B cell (primary cell): ENCODE results near the gene PTPRT. TPM values are rescaled to one million over a fixed set of nuclear protein-coding genes. Genes with fewer than 3 reads are reported as not detected.

Source experiments
- ATAC-seq: fragments of 200-7000 bp; cut with Tn5 transposase; one replicate; pipeline ENCODE4 v1.10.0; 2021; ENCODE audit warnings: low read depth, mild to moderate bottlenecking, moderate number of reproducible peaks, moderate library complexity
- CTCF ChIA-PET: fragments of 350-600 bp; sonication (Branson Sonifier 250); formaldehyde crosslinking; loops from one replicate; lab custom pipeline; 2021; ENCODE audit warnings: antibody characterized with exemption, inconsistent platforms; lab: Charles Lee
- POLR2A ChIA-PET: fragments of 350-600 bp; sonication (Branson Sonifier 250); formaldehyde crosslinking; loops from one replicate; lab custom pipeline; 2021; ENCODE audit warnings: antibody characterized with exemption; lab: Charles Lee
- DNase-seq: peaks from one replicate; pipeline ENCODE4 v3.0.0; 2013
- H2AFZ ChIP-seq: 2 replicates; pipeline ENCODE4 v1.6.1; 2012; ENCODE audit warnings: mild to moderate bottlenecking, low read depth, low read length; ENCODE audit not compliant: insufficient read depth, poor library complexity, severe bottlenecking
- H3K27ac ChIP-seq, 2 donors: 1 replicate in 1 of 2; 2 replicates in 1 of 2; pipeline ENCODE4 v1.5.1; 2012 to 2013; ENCODE audit warnings: low read length in 2 of 2, mild to moderate bottlenecking in 2 of 2, moderate library complexity in 1 of 2
- H3K27me3 ChIP-seq, 4 experiments: fragments of 200-600 bp in 1 of 4; sonication (generic) in 1 of 4; replicated peaks in 1 of 4; 1 replicate in 2 of 4; 2 replicates in 2 of 4; pipeline versions ENCODE4 v1.6.1 to v1.7.0; 2013 to 2016; ENCODE audit warnings: low read length in 3 of 4, mild to moderate bottlenecking in 2 of 4, mixed read lengths in 1 of 4, moderate library complexity in 1 of 4; ENCODE audit not compliant: insufficient read depth in 4 of 4, control insufficient read depth in 3 of 4; ENCODE audit errors: control extremely low read depth in 1 of 4
- H3K36me3 ChIP-seq, 2 experiments: replicated peaks in 1 of 2; 1 replicate in 1 of 2; 2 replicates in 1 of 2; pipeline versions ENCODE4 v1.6.1 to v1.7.1; 2013; ENCODE audit warnings: low read length in 1 of 2; ENCODE audit not compliant: insufficient read depth in 2 of 2, control insufficient read depth in 1 of 2; ENCODE audit errors: control extremely low read depth in 1 of 2, extremely low read depth in 1 of 2
- H3K4me1 ChIP-seq, 2 donors: fragments of 200-600 bp in 1 of 2; sonication (generic) in 1 of 2; 1 replicate in 1 of 2; 2 replicates in 1 of 2; pipeline versions ENCODE4 v1.5.1 to v1.6.1; 2013 to 2017; ENCODE audit warnings: low read length in 2 of 2; ENCODE audit not compliant: control insufficient read depth in 2 of 2, insufficient read depth in 2 of 2
- H3K4me2 ChIP-seq: replicated peaks from 2 replicates; pipeline ENCODE3; 2012; ENCODE audit warnings: mild to moderate bottlenecking, low read depth, low read length; ENCODE audit not compliant: poor library complexity, severe bottlenecking
- H3K4me3 ChIP-seq, 5 experiments: fragments of 200-600 bp in 1 of 5; sonication (generic) in 1 of 5; 1 replicate in 3 of 5; 2 replicates in 2 of 5; pipeline versions ENCODE4 v1.5.1 to v1.7.0; 2011 to 2016; ENCODE audit warnings: low read length in 4 of 5, mild to moderate bottlenecking in 4 of 5, low read depth in 2 of 5, control low read depth in 1 of 5, moderate library complexity in 1 of 5; ENCODE audit not compliant: insufficient read depth in 1 of 5; ENCODE audit errors: control extremely low read depth in 1 of 5, extremely low read depth in 1 of 5
- H3K79me2 ChIP-seq: fragments of 200-600 bp; sonication (generic); one replicate; pipeline ENCODE4 v1.6.0; 2016; ENCODE audit warnings: low read length; ENCODE audit not compliant: control insufficient read depth, insufficient read depth
- H3K9ac ChIP-seq: fragments of 200-600 bp; sonication (generic); 2 replicates; pipeline ENCODE4 v1.6.1; 2017; ENCODE audit warnings: mild to moderate bottlenecking, low read length, moderate library complexity
- H3K9me3 ChIP-seq, 3 donors: one replicate each; pipeline versions ENCODE4 v1.6.1 to v1.7.1; 2013; ENCODE audit warnings: low read length in 2 of 3; ENCODE audit not compliant: control insufficient read depth in 2 of 3, insufficient read depth in 1 of 3; ENCODE audit errors: control extremely low read depth in 1 of 3
- H4K20me1 ChIP-seq: 2 replicates; pipeline ENCODE4 v1.6.0; 2012; ENCODE audit warnings: mild to moderate bottlenecking, low read length; ENCODE audit not compliant: insufficient read depth, control insufficient read depth, poor library complexity, severe bottlenecking
- H3K27ac Mint-ChIP-seq: one replicate; pipeline ENCODE4 v1.8.0; 2021; ENCODE audit warnings: mixed read lengths
- H3K27me3 Mint-ChIP-seq: one replicate; pipeline ENCODE4 v1.8.0; 2021; ENCODE audit warnings: mixed read lengths
- H3K4me1 Mint-ChIP-seq: one replicate; pipeline ENCODE4 v1.8.0; 2021; ENCODE audit warnings: mixed read lengths
- H3K4me3 Mint-ChIP-seq: one replicate; pipeline ENCODE4 v1.8.0; 2021; ENCODE audit warnings: mixed read lengths
- H3K9me3 Mint-ChIP-seq: one replicate; pipeline ENCODE4 v1.8.0; 2022; ENCODE audit warnings: mixed read lengths; ENCODE audit not compliant: insufficient read depth
- EZH2 ChIP-seq: IDR thresholded peaks from 2 replicates; pipeline ENCODE4 v1.6.1; 2012; ENCODE audit warnings: borderline replicate concordance, low read depth, mild to moderate bottlenecking, moderate library complexity, low read length; ENCODE audit not compliant: insufficient read depth, poor library complexity, severe bottlenecking
- WGBS: methylation state at CpG from one replicate; pipeline ENCODE4 v1.1.5; 2013; ENCODE audit warnings: missing lambda C conversion rate; ENCODE audit not compliant: insufficient coverage; 5-methylcytosine and 5-hydroxymethylcytosine counted together
- intact Hi-C: fragments of 100-400 bp; cut with micrococcal nuclease; formaldehyde crosslinking; loops from one replicate; pipeline ENCODE4 v1.10.0; 2022
- polyA plus RNA-seq: library from polyadenylated mRNA; depleted of rRNA; stranded (reverse); fragments of >200 nt; gene quantifications from 2 replicates; pipeline ENCODE4 v1.2.3, GENCODE V29; 2012
- total RNA-seq, 2 donors: library from RNA; stranded (reverse); fragments of 120-200 nt in 1 of 2; gene quantifications; 1 replicate in 1 of 2; 2 replicates in 1 of 2; pipeline versions ENCODE4 v1.2.3 to v1.2.4, GENCODE V29; 2013 to 2022
- TF ChIP-seq, protein P1 (sequence below): fragments of 200-600 bp; IDR thresholded peaks from one replicate; pipeline ENCODE4 v1.8.0; 2022; ENCODE audit warnings: antibody characterized with exemption, mild to moderate bottlenecking

PTPRT gene
- total and polyA plus RNA-seq, 2 donors (not counting 1 experiment from before 2014, with no cell fraction given): not detected

DNA sequence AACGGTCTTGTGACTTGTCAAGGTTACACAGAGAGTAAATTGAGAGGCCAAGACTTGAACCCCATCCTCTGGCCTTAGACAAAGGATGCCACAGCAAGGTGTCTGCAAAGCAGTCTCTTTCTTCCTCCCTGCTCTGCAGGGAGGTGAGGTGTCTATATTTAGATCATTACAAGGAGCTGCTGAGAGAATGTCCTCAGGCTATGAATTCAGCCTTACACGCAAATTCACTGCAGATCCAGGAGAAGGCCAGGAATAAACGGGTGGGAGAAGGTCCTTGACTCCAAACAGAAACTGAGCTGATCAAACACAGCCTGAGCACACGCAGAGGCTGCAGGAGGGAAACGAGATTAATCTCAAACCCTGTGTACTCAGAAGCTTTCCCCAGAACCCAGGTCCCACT, 48.6 kb upstream of the PTPRT start:
- CTCF ChIA-PET: no interaction called here
- Histone ChIP-seq H3K9ac (no peak overlapping the region), H3K27me3 (no peaks in the 10 kb centered on the region), H3K4me2 (no peak overlapping the region), H3K79me2 (no peaks in the 10 kb centered on the region), H3K4me1 (no peaks in the 10 kb centered on the region), H3K4me3 (no peak overlapping the region), H3K27ac (no peak overlapping the region), H4K20me1 (no peaks in the 10 kb centered on the region), H3K9me3 (peaks cover 0 to 4% (median 0%) of the 10 kb centered on the region in 3 donors), H2AFZ (no peak overlapping the region), H3K36me3 (no peaks in the 10 kb centered on the region)
- DNase-seq: no peak
- peaks cover 3% of the 10 kb centered on the region for H3K9me3 Mint-ChIP-seq
- ATAC-seq: no peak
- no peak overlapping the region for H3K27ac Mint-ChIP-seq
- no peak overlapping the region for H3K4me3 Mint-ChIP-seq
- POLR2A ChIA-PET: no interaction called here
- peaks cover 3% of the 10 kb centered on the region for H3K27me3 Mint-ChIP-seq
- 78% methylated on average over 4 of the region's 5 CpGs for WGBS
- no peaks in the 10 kb centered on the region for H3K4me1 Mint-ChIP-seq
- TF ChIP-seq, protein P1, sequence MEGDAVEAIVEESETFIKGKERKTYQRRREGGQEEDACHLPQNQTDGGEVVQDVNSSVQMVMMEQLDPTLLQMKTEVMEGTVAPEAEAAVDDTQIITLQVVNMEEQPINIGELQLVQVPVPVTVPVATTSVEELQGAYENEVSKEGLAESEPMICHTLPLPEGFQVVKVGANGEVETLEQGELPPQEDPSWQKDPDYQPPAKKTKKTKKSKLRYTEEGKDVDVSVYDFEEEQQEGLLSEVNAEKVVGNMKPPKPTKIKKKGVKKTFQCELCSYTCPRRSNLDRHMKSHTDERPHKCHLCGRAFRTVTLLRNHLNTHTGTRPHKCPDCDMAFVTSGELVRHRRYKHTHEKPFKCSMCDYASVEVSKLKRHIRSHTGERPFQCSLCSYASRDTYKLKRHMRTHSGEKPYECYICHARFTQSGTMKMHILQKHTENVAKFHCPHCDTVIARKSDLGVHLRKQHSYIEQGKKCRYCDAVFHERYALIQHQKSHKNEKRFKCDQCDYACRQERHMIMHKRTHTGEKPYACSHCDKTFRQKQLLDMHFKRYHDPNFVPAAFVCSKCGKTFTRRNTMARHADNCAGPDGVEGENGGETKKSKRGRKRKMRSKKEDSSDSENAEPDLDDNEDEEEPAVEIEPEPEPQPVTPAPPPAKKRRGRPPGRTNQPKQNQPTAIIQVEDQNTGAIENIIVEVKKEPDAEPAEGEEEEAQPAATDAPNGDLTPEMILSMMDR: no peak
- no peak for TF ChIP-seq EZH2
- intact Hi-C loops: no loop called here

DNA sequence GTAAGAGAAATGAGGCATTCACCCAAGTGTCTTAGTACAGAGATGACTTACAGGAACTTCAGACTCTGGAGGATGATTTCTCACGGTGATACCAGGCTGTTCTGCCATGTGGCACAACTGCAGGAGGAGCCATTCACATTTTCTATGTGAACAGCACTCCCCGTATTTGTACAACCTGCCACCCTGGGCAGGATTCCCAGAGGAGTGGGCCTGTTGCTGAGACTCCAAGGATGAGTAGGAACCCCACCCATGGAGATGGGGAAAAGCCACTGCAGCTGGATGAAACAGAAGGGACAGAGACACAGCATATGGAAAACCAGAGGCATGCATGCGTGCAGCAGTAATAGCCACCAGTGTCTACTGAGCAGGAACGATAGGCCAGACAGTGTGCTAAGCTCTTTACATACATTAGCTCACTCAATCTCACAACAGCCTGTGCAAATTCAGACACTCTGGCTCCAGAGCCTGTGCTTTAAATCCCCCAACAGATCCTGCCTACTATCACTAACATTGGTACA, 48.0 kb upstream of the PTPRT start:
- Histone ChIP-seq H3K36me3 (no peaks in the 10 kb centered on the region), H4K20me1 (no peaks in the 10 kb centered on the region), H2AFZ (no peak overlapping the region), H3K79me2 (no peaks in the 10 kb centered on the region), H3K9ac (no peak overlapping the region), H3K4me2 (no peak overlapping the region), H3K27ac (no peak overlapping the region), H3K4me1 (no peaks in the 10 kb centered on the region), H3K9me3 (peaks cover 0 to 4% (median 0%) of the 10 kb centered on the region in 3 donors), H3K4me3 (no peak overlapping the region), H3K27me3 (no peaks in the 10 kb centered on the region)
- intact Hi-C loops: no loop called here
- Mint-ChIP-seq H3K4me3 (no peak overlapping the region), H3K27ac (no peak overlapping the region), H3K9me3 (peaks cover 3% of the 10 kb centered on the region), H3K27me3 (peaks cover 3% of the 10 kb centered on the region), H3K4me1 (no peaks in the 10 kb centered on the region)
- DNase-seq (no peak), ATAC-seq (no peak)
- WGBS: 93% methylated on average over 4 of the region's 4 CpGs
- ChIA-PET POLR2A (no interaction called here), CTCF (no interaction called here)
- TF ChIP-seq, protein P1: no peak
- no peak for TF ChIP-seq EZH2
